Activated gamma-delta T cell treated with Interleukin-2 at 50 U/mL for 16 hours (primary cell): Measurements from ENCODE around the gene PTPN4.
A peak's percentile ranks its signal among the peaks of the same experiment; 100 is the strongest.

ENCODE experiments used
- DNase-seq: peaks from one replicate; pipeline ENCODE4 v3.0.0-alpha.2; 2020

PTPN4 gene

GRCh38 chr2:119809339-119810048 lies 49.8 kb downstream of the PTPN4 start:
- no peak for DNase-seq

GRCh38 chr2:119810049-119810630 lies 50.4 kb downstream of the PTPN4 start:
- no peak for DNase-seq

GRCh38 chr2:119814216-119814615 lies 54.5 kb downstream of the PTPN4 start:
- DNase-seq, result no peak

- no peak for DNase-seq
Measured at GRCh38 chr2:119818792-119819191, 59.1 kb downstream of the PTPN4 start.

GRCh38 chr2:119819846-119820245 lies 60.1 kb downstream of the PTPN4 start:
- no peak for DNase-seq

- no peak for DNase-seq
Measured at GRCh38 chr2:119820275-119820674, 60.6 kb downstream of the PTPN4 start.

GRCh38 chr2:119821266-119821665 lies 61.5 kb downstream of the PTPN4 start:
- DNase-seq, result no peak

- DNase-seq, result peak; percentile 16
Measured at GRCh38 chr2:119823734-119824334, 64.1 kb downstream of the PTPN4 start.

GRCh38 chr2:119826370-119826961 lies 66.7 kb downstream of the PTPN4 start:
- peak; percentile 37 for DNase-seq

- DNase-seq, result no peak
Measured at GRCh38 chr2:119827866-119828507, 68.3 kb downstream of the PTPN4 start.

- no peak for DNase-seq
Measured at GRCh38 chr2:119836455-119837142, 76.9 kb downstream of the PTPN4 start.

- DNase-seq, result no peak
Measured at GRCh38 chr2:119837350-119837749, 77.6 kb downstream of the PTPN4 start.

GRCh38 chr2:119837759-119838158 lies 78.0 kb downstream of the PTPN4 start:
- DNase-seq, result no peak

- no peak for DNase-seq
Measured at GRCh38 chr2:119838179-119838578, 78.5 kb downstream of the PTPN4 start.

- no peak for DNase-seq
Measured at GRCh38 chr2:119841550-119841949, 81.8 kb downstream of the PTPN4 start.

- DNase-seq, result no peak
Measured at GRCh38 chr2:119846021-119846420, 86.3 kb downstream of the PTPN4 start.

GRCh38 chr2:119849838-119850565 lies 90.3 kb downstream of the PTPN4 start:
- no peak for DNase-seq

GRCh38 chr2:119852214-119852613 lies 92.5 kb downstream of the PTPN4 start:
- no peak for DNase-seq

- DNase-seq, result no peak
Measured at GRCh38 chr2:119853777-119854399, 94.2 kb downstream of the PTPN4 start.

GRCh38 chr2:119856469-119856901 lies 96.8 kb downstream of the PTPN4 start:
- no peak for DNase-seq

- no peak for DNase-seq
Measured at GRCh38 chr2:119857742-119858141, 98.0 kb downstream of the PTPN4 start.

- no peak for DNase-seq
Measured at GRCh38 chr2:119859528-119859927, 99.8 kb downstream of the PTPN4 start.
